Measurements from ENCODE around the gene FLRT2.

Gene FLRT2

DNA sequence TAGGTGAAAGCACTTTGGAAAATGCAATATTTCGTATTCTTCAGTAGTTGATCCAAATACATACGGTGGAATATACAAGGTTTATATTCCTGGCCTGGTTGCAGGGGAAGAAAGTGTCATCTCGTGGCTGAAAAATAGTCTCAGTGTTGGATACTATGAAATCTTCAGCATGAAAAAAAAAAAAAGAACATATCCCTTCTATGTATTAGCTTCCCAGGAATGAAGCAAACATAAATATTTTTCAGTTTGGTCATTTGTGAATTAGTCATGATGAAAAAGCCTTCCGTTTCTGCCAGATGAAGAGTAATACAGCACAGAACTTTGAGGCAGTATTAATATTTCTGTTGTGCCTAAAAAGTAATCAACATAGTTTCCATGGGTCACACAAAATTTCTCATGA, 36.7 kb downstream of the FLRT2 start:
- no peak for DNase-seq

DNA sequence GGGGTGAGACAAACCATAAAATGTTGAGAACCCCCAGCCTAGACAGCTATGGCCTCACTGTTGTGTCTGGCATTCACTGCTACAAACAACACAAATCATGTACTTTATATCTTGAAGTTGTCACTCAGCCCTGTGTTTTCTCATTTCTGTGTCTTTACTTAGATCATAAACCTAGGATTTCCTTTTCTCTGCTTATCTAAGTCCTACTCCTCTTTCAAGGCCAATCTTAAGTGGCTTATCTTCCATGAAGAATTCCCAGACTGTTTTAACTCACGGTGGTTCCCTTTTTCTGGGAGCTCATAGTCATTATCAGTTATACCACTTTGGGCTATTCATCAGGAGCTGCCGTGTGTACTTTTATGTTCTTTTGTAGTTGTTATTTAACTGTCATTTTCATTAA, 42.1 kb downstream of the FLRT2 start:
- no peak for DNase-seq

DNA sequence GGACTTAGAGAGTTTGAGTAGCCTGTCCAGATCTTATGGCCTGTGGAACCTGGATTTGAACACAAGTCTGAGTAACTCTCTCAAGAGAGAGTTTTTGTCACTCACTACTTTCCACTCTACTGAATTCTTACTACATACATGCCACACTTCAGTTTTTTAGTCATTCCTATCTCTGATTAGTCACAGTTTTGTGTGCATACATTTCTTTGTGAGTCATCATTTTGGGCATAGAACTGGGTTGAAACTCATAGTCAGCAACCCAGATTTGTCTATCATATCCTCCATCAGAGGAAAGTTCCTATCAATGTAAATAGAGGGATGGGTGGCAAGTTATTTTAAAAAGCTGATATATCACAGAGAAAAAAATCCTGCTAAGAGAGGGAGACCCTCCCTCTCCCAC, 42.9 kb downstream of the FLRT2 start:
- DNase-seq: no peak

DNA sequence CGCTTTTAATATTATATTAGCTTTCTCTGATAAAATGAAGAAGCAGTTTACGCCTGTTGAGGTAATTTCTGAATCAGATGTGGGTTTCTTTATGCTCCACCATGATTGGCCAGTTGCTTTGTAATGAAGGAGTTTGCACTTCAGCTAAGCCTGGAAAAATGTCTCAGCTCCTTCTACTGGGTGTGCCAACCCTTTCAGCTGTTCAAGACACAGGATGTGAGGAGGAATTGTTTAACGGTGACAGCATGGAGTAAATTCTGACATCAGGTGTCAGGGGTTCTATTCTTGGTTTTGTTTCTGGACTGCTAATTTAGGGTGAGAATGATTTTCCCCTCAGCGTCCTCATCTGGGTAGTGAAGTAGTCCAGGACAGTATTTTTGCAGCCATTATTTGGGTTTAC, 43.5 kb downstream of the FLRT2 start:
- no peak for DNase-seq

DNA sequence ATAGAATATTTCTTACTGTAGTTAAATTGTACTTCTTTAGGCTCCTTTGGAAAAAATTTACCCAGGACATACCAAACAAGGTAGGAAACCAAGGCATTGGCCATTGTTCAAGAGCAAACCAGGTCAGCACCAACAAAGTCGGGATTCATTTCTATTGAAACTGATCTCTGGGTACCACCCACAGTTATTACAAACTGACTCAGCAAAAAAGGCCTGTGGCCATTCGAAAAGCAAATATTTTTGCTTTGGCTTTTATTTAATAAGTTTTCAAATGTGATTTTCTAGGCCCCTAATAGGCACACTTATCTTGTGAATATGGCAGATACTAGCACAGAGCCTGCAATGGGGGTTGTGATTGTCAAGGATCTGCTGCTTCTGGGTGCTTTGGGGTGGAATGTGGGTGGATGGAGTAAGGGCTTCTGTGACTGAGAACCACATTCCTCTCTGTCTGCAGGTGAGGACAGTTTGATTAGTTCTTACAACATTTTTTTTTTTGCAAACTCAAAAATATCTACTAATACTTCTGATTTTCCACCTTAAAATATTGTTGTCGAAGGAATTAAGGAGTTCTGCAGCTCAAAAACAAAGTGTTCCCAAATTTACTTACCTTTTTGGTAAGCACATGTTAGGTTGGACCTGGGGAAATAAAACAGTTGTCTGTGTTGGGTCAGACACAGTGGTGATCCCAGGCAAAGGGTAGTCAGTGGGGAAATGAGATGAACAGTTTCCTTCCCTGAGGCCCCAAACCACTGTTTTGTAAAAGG, 45.1 kb downstream of the FLRT2 start:
- DNase-seq: no peak

DNA sequence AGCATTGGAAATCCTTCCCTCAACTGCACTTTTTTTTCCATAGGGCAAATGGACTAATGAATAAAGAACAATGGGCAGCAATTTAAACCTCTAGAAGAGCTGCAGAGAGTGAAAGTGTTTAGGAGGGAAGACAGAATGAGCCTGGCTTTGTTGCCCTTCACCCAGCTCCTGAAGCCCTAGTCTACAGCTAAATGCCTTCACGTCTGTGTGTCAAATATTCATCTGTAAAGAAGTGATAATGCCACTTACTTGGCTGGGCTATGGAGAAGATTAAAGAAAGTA, 45.6 kb downstream of the FLRT2 start:
- DNase-seq: no peak

DNA sequence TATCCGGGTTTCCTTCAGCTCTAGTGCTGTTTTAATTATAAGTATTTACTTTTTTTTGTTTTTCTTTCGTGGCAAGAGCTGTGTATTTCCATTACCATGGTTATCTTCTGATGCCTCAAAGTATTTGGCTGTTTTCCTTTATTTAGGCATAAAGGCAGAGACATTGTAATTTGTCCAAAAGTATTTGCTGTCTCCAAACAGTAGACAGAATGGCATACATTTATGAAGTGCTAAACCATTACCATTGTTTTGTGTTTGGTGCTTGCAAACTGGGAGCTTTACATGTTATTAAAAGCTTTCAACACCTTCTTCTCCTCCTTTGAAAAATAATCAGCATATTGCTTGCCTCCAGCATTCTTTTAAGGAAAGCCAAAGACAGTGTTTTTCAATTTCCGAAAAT, 46.3 kb downstream of the FLRT2 start:
- DNase-seq: no peak

DNA sequence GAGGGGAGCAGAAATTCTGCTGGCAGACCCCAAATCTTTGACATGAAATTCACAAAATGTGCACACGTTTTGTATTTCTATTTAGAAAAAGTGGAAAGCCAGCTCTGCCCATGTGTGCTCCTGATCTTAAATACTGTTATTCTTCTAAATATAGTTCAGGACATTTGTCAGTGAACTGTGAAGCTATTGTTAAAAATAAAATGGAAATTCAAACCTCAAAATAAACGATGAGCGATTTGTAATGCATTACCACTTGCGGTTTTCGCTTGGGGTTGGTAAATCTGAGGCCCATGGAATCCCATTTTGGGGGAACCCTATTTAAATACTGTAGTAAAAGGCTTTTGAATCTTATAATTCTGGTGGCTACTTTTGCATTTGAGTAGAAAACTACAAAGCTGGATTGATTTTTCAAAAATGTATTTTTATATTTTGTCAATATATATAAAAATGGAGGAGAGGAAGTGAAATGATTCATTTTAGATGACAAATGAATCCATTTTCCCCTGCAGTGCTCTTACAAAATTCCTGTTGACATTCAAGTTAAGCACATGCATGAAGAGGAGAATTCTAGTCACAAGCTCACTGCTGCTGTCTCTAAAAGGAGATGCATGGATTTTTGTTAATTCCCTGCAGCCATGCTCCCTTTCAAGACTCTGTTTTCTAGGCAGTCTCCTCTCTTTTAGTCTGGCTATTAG, 47.1 kb downstream of the FLRT2 start:
- no peak for DNase-seq

DNA sequence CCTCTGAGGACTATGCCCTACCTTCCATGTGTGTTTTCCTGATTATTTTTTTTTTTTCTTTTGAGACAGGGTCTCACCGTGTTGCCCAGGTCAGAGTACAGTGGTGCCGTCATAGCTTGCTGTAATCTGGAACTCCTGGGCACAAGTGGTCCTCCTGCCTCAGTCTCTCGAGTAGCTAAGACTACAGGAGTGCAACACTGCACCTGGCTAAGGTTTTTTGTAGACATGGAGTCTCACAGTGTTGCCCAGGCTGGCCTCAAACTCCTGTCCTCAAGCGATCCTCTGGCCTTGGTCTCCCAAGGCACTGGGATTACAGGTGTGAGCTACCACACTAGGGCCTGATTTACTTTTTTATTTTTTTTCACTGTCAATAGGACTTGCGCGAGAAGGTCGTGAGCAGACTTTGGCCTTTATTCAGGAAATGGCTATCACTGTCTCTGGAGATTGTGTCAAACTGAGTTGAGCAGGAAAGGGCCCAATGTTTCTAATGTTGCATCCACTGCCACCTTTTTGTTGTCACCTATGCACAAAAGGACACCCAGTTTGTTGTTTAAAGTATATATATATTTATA, 47.7 kb downstream of the FLRT2 start:
- DNase-seq: no peak

DNA sequence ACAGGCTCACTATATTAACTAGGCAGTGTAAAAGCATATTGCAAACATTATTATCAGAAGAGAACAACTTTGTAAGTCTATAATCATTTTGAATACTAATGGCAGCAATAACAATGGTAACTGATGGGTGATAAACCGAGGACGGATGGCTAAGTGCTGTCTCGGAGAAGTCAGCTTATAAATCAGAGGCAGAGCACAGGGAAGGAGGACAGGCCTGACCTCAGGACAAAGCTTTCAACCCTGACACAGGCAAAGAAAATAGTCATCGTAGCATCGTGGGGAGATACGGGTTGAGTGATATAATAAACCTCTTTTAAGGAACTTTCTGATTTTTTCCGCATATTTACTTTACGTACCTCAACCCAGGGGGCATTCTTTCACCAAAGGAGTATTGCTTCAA, 48.4 kb downstream of the FLRT2 start:
- no peak for DNase-seq

DNA sequence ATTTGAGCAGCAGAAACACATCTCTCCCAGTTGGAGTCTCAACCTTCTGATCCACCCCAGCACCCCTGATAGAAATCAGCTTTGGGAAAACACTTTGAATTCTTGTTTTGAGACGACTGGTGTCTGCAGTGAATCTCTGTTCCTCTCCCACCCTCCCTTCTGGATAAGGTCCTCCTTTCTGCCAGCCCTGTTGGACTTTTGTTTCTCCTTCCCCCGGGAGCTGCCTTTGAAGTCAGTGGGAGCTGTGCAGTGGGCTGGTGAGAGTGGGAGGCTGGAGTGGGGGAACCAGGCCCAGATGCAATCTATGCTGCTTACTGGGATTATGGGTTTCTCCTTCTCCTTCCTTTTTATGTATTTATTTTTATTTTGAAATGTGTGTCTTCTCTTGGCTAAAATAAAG, 49.0 kb downstream of the FLRT2 start:
- DNase-seq: no peak

DNA sequence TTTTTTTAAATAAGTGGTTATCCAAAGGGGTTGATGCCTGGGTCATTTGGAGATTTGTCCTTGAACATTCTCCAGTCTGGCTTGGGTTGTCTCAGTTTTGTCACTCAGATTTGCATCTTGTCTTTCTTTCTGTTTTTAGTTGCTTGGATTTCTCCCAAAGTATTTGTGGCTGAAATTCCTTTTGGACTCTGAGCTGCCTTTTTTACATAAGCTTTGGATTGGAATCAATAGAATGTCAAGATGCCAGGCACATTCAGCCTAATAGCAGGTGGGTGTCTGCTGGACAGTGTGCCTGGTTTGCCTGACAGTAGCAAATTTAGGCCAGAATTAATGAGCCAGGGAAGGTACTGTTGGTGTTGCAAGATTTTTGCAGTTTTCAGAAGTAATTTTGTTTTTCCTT, 50.0 kb downstream of the FLRT2 start:
- no peak for DNase-seq

DNA sequence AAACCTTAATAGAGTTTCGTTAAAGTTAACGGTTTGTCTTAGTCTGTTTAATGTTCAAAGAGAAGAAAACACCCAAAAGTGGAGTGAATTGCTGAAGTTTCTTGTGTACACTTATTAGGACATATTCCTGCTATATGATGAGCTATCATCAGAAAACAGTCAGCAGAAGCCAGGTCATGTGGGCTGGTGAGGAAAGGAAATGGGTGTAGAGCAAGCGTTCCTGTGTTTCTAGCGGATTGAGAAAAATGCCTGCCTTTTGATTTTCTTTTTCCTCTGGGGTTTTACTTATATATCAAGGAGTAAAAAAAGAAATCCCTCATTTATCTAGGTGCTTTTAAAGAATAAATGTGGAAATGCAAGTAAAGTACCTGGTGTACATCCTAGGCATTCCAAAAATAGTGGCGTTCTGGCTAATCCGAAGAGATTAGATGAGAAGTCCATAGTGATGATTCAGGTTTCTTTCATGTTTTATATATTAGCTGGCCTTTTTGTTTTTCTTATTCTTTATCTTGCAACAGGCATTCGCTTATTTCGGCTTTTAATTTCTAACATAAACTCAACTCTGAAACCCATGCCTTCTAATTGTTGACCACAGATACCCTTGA, 50.7 kb downstream of the FLRT2 start:
- DNase-seq: no peak

DNA sequence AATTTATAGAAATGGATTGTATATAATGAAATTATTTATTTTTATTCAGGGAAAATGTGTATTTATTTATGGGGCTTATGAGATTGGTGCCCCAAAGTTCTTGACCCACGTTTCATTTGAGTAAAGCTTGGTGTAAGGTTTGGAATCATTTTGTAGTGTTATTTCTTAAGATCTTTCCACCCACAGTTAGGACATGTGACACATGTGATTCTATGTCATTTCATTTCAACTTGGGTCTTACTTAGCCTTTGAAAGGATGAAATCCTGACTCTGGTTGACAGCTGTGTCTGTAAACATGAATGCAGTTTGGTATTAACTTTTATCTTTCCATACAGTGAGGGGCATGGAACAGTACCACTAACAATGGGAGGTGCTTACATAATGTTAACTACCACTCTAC, 51.7 kb downstream of the FLRT2 start:
- DNase-seq: no peak

DNA sequence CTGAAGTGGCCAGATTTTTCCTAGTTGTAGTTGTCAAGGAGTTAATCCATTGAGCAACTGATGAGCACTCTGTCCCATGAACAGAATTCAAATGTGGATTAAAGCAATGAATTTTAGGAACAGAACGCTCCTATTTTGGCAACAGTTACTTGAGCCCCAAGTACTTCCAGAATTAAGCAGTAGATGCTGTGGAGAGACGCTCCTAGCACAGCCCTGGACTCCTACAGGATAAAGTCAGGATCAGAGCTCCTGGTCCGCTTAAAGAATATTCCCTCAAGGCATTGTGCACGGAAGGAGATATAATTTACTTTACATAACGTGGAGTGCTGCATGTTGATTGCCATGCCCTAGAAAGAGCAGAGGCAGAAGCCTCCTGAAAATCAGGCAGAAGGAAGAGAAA, 53.4 kb downstream of the FLRT2 start:
- DNase-seq: no peak

DNA sequence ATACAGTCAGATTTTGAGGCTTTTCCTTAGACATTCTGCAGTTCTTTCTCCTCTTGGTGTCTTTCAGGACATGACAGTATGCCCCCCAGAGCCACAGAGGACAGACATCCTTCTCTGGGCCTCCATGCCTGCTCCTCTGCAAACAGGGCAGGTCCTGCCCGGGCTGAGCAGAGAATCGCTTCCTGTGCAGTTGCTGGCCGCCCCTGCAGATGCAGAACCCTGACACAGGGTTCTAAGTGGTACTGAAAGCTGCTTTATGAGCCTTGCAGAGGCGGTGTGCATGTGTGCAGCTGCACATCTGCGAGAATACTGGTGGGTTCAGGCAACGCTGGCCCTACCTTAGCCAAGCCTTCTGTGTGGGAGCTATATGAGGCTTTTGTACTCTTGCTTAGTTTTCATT, 54.5 kb downstream of the FLRT2 start:
- DNase-seq: no peak

DNA sequence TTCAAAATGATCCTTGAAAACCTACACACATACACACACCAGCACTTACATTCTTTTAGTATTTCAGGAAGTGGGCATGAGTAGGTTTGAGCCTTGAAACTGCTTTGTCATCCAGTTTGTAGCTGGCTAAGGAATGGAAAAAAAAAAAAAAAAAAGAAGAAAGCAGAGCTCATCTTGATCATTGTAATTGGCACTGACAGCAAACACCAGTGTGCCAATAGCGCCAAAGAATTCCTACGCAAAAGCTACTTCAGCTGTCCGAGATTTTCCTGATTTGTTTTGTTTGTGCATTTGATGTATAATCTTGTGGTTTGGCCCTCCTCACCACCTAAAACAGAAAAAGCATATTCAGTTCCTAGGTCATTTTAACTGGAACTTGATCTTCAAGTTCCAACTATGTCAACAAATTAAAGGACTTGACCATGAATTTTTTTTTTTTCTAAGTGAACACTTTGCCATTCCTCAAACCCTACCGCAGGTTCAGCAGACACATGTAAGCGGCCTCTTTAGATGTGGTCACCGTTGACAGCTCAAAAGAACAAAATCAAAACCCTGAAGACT, 57.3 kb downstream of the FLRT2 start:
- no peak for DNase-seq

DNA sequence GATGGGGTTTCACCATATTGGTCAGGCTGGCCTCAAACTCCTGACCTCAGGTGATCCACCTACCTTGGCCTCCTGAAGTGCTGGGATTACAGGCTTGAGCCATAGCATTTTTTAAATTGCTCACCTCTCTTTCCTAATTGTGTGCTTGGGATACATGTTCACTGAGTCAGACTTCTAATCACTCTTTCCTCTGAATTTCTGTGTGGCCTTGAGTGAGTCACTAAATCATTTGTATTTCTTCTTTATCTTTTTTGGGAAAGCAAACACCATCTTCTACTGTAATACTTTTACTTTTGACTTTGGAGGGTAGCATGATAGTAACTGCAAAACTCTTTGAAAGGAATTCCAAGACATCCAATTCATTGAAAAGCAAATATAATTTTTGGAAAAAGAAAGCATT, 60.8 kb downstream of the FLRT2 start:
- DNase-seq: no peak

DNA sequence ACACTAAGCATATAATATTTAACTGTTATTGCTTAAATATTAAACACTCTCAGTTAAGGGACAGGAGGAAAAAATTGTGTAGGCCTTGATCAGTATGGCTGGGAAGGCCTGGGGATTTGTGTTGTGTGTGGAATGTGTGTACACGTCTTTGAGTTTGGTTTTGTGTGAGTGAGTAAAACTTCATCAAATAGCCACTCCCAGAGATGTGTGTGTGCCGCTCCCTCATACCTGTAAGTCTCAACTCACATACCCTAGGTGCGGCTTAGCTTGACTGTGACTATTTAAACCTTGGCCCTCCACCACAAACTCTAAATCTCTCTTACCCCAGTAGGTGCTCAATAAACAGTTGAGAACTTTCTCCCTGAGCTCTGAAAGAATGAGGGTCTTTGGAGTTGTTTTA, 64.3 kb downstream of the FLRT2 start:
- DNase-seq: no peak

DNA sequence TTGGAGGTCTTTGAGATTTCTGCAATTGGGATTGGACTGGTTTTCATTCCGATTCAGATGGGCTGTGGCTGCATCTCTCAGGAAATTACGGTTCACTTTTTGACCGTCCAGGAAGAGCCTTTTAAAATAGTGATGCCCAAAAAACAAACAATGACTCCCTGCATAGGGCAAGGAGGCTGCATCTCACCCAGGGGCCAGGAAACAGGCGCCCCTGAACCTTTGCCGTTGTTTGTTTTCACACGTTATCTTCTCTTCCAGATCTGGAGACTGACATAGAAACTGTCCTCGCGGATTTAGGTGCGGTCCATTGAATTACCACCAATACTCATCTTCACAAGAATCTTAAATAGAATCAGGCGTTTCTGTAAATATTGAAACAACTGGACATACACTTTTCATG, 66.0 kb downstream of the FLRT2 start:
- DNase-seq: no peak

DNA sequence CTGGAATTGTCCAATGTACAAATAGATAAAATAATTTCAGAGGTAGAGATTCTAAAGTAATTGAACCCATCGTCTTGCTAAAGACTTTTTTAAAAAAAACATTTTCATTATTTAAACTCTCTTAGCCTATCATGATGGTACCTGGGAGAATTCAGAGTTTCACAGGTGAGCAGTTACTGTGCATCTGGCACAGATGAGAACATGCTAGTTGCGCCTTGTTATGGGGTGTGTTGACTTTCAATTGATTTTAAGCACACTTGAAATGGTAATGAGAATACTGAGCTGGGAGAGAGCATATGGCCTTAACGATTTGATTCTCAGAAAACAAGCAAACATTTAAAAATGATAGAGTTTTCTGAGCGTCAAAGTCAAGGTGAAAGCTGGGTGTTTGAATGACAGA, 66.6 kb downstream of the FLRT2 start:
- no peak for DNase-seq

DNA sequence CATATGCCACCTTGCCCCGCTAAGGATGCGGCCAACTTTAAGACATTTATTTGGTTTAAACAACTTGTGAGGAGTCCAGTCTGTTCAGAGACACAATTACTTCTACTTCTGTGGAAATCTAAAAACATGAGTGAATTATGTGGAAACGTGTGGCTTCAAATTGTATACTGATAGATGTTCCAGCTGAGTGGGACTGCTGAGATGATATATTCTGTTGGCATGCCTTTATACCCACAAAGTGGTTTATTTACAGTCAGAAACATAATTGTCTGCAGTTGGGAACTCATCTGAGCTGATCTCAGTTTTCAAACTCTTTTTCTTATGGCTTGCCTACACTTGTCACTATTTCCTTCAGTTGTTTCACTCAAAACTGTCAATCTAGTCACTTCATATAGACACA, 67.8 kb downstream of the FLRT2 start:
- no peak for DNase-seq

DNA sequence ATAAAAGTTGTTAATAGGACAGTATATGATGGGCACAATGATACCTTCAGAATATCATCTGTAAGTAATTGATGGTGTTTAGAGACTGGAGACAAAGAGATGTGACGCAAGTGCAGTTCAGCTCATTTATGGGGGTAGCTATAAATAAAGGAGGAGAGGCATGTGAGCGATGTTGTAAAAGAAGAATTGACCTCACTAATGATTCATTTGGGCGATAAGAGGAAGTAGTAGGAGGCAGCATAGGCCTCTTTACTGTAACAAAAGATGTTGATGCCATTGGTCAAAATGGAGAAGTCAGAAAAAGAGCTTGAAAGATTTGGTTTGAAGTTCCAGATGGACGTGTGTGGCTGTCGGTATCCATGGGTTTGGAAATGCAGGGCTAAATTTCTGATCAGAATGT, 70.0 kb downstream of the FLRT2 start:
- DNase-seq: no peak

DNA sequence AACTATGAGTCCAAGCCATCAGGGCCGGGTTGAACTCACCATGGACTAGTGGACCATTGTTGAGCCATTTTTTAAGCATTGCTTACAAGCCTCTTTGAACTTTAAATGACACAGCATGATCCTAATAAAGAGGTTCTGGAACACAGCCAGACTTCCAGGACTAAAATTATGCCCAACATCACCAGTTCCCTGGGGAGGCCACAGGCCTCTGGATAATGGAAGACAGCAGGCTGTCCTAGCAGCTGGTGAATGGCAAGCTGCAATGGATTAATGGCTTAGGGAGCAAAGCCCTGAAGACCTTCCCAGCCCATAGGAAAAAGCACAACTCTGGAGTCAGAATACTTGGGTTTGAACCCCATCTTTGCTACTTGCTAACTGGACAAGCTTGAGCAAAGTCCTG, 71.3 kb downstream of the FLRT2 start:
- DNase-seq: no peak
